ENCODE data around the gene ZMIZ2.

The ZMIZ2 gene

GRCh38 chr7:44764081-44764480, 15.4 kb downstream of the ZMIZ2 start:
- TF ChIP-seq CTCF (IDR thresholded peaks at IDR 0.05; ENCODE audit: insufficient read depth, low read depth, low read length, missing control alignments): no peak

DNA sequence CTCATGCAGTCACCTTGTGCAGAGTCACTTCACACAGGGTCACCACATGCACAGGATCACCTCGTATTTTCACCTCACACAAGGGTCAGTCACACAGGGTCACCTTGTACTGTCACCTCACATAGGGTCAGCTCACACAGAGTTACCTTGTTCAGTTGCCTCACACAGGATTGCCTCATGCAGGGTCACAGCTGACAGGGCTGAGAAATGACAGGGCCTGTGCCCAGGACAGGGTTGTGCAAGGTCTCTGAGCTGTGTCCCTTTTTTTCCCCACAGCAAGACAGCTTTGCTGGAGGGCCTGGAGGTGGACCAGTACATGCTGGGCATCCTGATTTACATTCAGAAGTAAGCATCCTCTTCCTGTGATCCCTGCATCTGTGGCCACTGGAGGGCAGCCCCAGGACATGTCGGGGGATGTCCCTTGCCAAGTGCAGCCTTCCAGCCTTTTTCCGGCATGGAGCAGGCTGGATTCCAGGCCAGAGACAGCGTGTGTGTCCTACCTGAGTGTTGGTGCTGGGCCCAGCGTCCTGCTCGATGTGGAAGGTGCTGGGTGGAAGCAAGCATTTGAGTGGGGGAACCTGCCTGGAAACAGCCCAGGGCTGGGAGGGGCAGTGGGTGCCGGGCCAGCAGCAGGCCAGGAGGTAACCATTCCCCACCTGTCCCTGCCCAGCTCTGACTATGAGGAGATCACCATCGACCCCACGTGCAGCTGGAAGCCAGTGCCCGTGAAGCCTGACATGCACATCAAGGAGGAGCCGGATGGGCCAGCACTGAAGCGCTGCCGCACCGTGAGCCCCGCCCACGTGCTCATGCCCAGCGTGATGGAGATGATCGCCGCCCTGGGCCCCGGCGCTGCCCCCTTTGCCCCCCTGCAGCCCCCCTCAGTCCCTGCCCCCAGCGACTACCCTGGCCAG, 16.3 kb downstream of the ZMIZ2 start:
- no peak for DNase-seq (ENCODE audit: low read depth)
- no peak for TF ChIP-seq CTCF (IDR thresholded peaks at IDR 0.05; ENCODE audit: insufficient read depth, low read depth, low read length, missing control alignments)

More at GRCh38 chr7:44764081-44764480, 15.4 kb downstream of the ZMIZ2 start:
- DNase-seq (ENCODE audit: low read depth): no peak
- no peak overlapping the region for H3K4me3 ChIP-seq (ENCODE audit: low read depth, low read length)

DNA sequence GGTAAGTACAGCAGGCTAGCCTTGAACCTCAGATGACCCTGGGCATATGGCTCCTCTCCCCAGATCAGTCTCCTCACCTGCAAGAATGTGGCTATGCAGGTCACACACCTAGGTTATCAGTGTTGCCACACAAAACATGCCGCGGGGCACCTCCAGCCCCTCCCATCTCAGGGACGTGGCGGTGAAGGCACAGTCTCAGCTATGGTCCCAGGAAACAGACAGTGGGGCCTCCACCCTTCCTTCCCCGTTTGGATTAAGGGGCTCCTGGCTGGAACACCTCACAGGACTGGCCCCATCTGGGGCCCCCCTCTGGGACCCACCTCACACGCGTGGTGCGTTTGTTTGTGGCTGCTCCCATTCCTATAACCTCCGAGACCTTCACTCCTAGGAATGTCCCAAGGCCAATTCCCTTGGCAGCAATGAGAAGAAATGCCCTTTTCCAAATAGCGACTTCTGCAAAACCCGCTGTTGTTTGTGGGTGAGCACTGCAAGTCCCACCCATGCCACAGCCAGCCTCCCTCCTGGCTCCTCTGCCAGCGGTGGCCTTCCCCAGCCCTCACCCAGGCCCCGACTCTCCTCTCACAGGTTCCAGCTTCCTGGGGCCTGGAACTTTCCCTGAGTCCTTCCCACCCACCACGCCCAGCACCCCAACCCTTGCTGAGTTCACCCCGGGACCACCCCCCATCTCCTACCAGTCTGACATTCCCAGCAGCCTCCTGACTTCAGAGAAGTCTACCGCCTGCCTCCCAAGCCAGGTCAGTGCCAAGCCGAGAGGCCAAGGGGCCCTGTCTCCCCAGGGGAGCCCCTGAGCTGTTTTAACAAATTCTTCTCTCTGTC, 17.1 kb downstream of the ZMIZ2 start:
- H3K4me3 ChIP-seq (ENCODE audit: low read depth, low read length): no peak overlapping the region
- TF ChIP-seq CTCF (IDR thresholded peaks at IDR 0.05; ENCODE audit: insufficient read depth, low read depth, low read length, missing control alignments): no peak
- no peak for DNase-seq (ENCODE audit: low read depth)

More for the DNA sequence above, 16.3 kb downstream of the ZMIZ2 start:
- no peak overlapping the region for H3K4me3 ChIP-seq (ENCODE audit: low read depth, low read length)

DNA sequence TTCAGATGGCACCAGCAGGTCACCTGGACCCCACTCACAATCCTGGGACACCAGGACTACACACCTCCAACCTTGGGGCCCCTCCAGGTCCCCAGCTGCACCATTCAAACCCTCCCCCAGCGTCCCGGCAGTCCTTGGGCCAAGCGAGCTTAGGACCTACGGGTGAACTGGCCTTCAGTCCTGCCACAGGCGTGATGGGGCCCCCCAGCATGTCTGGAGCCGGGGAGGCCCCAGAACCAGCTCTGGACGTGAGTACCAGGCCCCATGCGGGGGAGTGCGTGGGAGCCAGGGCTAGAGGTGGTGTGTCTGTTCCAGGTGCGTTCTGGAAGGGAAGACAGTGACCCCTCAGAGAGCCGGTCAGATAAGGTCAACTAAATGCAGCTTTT, 17.8 kb downstream of the ZMIZ2 start:
- TF ChIP-seq CTCF (IDR thresholded peaks at IDR 0.05; ENCODE audit: insufficient read depth, low read depth, low read length, missing control alignments): no peak
- DNase-seq (ENCODE audit: low read depth): no peak
- no peak overlapping the region for H3K4me3 ChIP-seq (ENCODE audit: low read depth, low read length)

- TF ChIP-seq CTCF (IDR thresholded peaks at IDR 0.05; ENCODE audit: insufficient read depth, low read depth, low read length, missing control alignments): no peak
- no peak for DNase-seq (ENCODE audit: low read depth)
- no peak overlapping the region for H3K4me3 ChIP-seq (ENCODE audit: low read depth, low read length)
Observed at GRCh38 chr7:44767134-44767911, 18.7 kb downstream of the ZMIZ2 start.

DNA sequence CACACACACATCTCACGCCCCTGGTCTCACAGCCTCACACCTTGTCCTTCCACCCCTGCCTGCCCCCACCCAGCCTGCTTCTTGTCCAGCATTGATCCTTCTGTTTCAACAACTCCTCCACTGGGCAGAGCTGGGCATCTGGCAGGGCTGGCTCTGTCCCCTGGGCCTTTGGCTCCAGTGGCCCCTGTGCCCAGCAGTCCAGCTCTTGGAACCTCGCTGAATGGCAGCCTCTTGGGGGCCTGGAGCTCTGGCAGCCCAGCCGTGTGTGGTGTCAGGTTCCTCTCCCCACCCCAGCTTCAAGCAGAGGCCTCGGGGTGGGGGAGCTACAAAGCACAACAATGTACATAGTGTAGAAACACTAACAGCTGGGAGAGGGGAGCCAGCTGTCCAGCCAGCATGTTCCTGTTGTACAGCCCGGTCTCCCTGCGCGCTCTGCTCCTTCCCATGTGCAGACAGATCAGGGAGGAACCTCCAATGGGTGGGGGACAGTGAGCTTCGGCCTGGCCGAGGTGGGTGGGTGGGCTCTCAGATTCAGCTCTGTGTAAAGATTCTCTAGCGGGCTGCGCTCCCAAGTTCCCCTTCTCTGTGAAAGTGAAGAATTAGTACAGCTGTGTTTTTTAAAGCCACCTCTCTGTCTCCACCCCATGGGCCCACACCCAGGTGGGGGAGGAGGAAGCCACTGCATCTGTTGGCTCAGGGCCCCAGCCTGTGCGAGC, 19.4 kb downstream of the ZMIZ2 start:
- no peak overlapping the region for H3K4me3 ChIP-seq (ENCODE audit: low read depth, low read length)
- peak; percentile 62 for DNase-seq (ENCODE audit: low read depth)
- TF ChIP-seq CTCF (IDR thresholded peaks at IDR 0.05; ENCODE audit: insufficient read depth, low read depth, low read length, missing control alignments): no peak
